ENCODE data around the gene LRRN3. TPM values are rescaled to one million over a fixed set of nuclear protein-coding genes. Genes with fewer than 3 reads are reported as not detected.

The LRRN3 gene
- total and polyA plus RNA-seq, 2 of the 8 experiments (the other 6 are each of a cell fraction or from before 2014, with no cell fraction given), result 0.20 to 0.32 TPM

DNA sequence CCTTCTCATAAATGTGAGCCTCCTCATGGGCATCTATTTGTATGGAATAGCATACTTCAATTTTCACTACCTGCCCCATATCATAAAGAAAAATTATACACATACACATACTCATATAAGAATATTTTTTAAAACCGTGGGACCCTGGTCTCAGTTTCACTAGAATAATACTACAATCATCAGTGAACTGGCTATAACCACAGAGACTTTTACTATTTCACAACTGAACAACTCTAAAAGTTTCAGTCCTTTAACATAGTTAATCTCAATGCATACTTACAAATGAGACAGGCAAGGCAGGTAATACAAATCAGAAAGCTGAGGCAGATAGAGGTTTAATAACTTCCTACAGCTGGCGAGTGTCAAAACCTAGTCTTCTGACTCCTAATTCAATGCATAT, 83.1 kb downstream of the LRRN3 start:
- H3K4me2 ChIP-seq (ENCODE audit: insufficient read depth in 1 of 2, low read depth in 2 of 2, low read length in 2 of 2), result no peak overlapping the region
- no peak overlapping the region for H4K5ac ChIP-seq (ENCODE audit: insufficient read length, low read depth, low read length)
- no peaks in the 10 kb centered on the region; the same call in 1 of the 2 replicates for H3K23me2 ChIP-seq (ENCODE audit: low read depth, low read length)
- DNase-seq (ENCODE audit: low read depth in 1 of 2, low spot score in 2 of 2) (no peak), FAIRE-seq (no peak)
- H3K9me3 ChIP-seq (ENCODE audit: insufficient read depth in 2 of 2, low read depth in 1 of 2, low read length in 1 of 2), result no peaks in the 10 kb centered on the region
- H2BK120ac ChIP-seq (replicated peaks; ENCODE audit: low read depth, low read length), result no peak overlapping the region
- no peak overlapping the region for H2BK15ac ChIP-seq (ENCODE audit: low read length)
- no peak overlapping the region for H3K27ac ChIP-seq (ENCODE audit: low read depth, low read length)
- no peak overlapping the region for H3K9ac ChIP-seq (replicated peaks in 1 of 4; ENCODE audit: extremely low read depth in 1 of 4, low read depth in 3 of 4, low read length in 3 of 4)
- H3K36me3 ChIP-seq (ENCODE audit: control insufficient read depth in 2 of 4, insufficient read depth in 4 of 4, low read length in 3 of 4), result no peaks in the 10 kb centered on the region
- no peaks in the 10 kb centered on the region for H3K4me1 ChIP-seq (replicated peaks in 1 of 4; ENCODE audit: control insufficient read depth in 3 of 4, insufficient read depth in 4 of 4, low read length in 3 of 4)
- no peak overlapping the region for H2BK5ac ChIP-seq (ENCODE audit: low read depth, low read length)
- no peak overlapping the region for H3K4ac ChIP-seq (replicated peaks; ENCODE audit: insufficient read length, low read depth, low read length)
- no peak overlapping the region for H2AK5ac ChIP-seq (ENCODE audit: low read depth, low read length)
- WGBS, 2 experiments (ENCODE audit: extremely low coverage in 1 of 2, insufficient coverage in 1 of 2, insufficient read length in 1 of 2, insufficient replicate concordance in 2 of 2, low coverage in 1 of 2, low lambda C conversion rate in 2 of 2, missing lambda C conversion rate in 1 of 2), result 95% methylated on average over 2 of the region's 2 CpGs; no CpG with 5 or more reads in 1 of the 2 experiments
- H3K79me1 ChIP-seq (ENCODE audit: low read depth, low read length), result no peaks in the 10 kb centered on the region
- H4K91ac ChIP-seq (replicated peaks; ENCODE audit: insufficient read length, low read length), result no peak overlapping the region
- H2BK12ac ChIP-seq (ENCODE audit: low read depth, low read length), result no peak overlapping the region
- no peak overlapping the region for H2BK20ac ChIP-seq (ENCODE audit: low read length)
- no peak overlapping the region for H3K18ac ChIP-seq (ENCODE audit: extremely low read depth, low read length)
- H3K23ac ChIP-seq (ENCODE audit: insufficient read length), result no peak overlapping the region
- H3K27me3 ChIP-seq (replicated peaks in 1 of 4; ENCODE audit: control insufficient read depth in 3 of 4, extremely low read depth in 1 of 4, insufficient read depth in 3 of 4, low read length in 3 of 4), result no peaks in the 10 kb centered on the region
- H3K56ac ChIP-seq (replicated peaks; ENCODE audit: insufficient read length, low read depth, low read length), result no peak overlapping the region
- no peaks in the 10 kb centered on the region for H4K20me1 ChIP-seq (replicated peaks in 1 of 2; ENCODE audit: control insufficient read depth in 1 of 2, insufficient read depth in 2 of 2, low read length in 2 of 2)
- CTCF ChIA-PET (ENCODE audit: partially characterized antibody), result interaction anchor here (0.7 kb wide), 1 partner anchor 19 kb away, joined by 3 read pairs; no protein-coding TSS in a partner anchor
- H3K79me2 ChIP-seq (ENCODE audit: control insufficient read depth in 1 of 2, insufficient read depth in 2 of 2, low read length in 2 of 2), result no peaks in the 10 kb centered on the region
- no peak overlapping the region for H3K4me3 ChIP-seq (ENCODE audit: extremely low read depth in 1 of 4, insufficient read depth in 2 of 4, low read depth in 3 of 4, low read length in 4 of 4)
- POLR2A ChIA-PET (ENCODE audit: partially characterized antibody), result no interaction called here
- H2AFZ ChIP-seq (ENCODE audit: low read length), result no peak overlapping the region
- no peak overlapping the region for H3K14ac ChIP-seq (ENCODE audit: insufficient read length)
- H4K8ac ChIP-seq (ENCODE audit: extremely low read depth, insufficient read depth, low read length), result no peak overlapping the region
- TF ChIP-seq, protein P1, sequence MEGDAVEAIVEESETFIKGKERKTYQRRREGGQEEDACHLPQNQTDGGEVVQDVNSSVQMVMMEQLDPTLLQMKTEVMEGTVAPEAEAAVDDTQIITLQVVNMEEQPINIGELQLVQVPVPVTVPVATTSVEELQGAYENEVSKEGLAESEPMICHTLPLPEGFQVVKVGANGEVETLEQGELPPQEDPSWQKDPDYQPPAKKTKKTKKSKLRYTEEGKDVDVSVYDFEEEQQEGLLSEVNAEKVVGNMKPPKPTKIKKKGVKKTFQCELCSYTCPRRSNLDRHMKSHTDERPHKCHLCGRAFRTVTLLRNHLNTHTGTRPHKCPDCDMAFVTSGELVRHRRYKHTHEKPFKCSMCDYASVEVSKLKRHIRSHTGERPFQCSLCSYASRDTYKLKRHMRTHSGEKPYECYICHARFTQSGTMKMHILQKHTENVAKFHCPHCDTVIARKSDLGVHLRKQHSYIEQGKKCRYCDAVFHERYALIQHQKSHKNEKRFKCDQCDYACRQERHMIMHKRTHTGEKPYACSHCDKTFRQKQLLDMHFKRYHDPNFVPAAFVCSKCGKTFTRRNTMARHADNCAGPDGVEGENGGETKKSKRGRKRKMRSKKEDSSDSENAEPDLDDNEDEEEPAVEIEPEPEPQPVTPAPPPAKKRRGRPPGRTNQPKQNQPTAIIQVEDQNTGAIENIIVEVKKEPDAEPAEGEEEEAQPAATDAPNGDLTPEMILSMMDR (IDR thresholded peaks at IDR 0.05; ENCODE audit: control extremely low read depth in 1 of 3, insufficient read depth in 1 of 3, low read depth in 1 of 3, low read length in 3 of 3), result no peak
- no peak for TF ChIP-seq CBX5 (IDR thresholded peaks at IDR 0.05; ENCODE audit: low read depth, low read length)
- TF ChIP-seq, protein P2, sequence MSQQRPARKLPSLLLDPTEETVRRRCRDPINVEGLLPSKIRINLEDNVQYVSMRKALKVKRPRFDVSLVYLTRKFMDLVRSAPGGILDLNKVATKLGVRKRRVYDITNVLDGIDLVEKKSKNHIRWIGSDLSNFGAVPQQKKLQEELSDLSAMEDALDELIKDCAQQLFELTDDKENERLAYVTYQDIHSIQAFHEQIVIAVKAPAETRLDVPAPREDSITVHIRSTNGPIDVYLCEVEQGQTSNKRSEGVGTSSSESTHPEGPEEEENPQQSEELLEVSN (IDR thresholded peaks at IDR 0.05), result no peak
- TF ChIP-seq RAD21 (IDR thresholded peaks at IDR 0.05 in 1 of 2, conservative IDR thresholded peaks at IDR 0.05 in 1 of 2; ENCODE audit: low read depth in 2 of 2, low read length in 2 of 2), result no peak

All from H1 (cell line).